Bronchial epithelial cell (primary cell): Measurements from ENCODE around the gene DNAAF8. TPM values are rescaled to one million over a fixed set of nuclear protein-coding genes. Genes with fewer than 3 reads are reported as not detected.

ENCODE experiments used
- DNase-seq: peaks from one replicate; pipeline ENCODE4 v3.0.0-alpha.2; 2010; ENCODE audit warnings: low read depth
- FAIRE-seq: peaks from 2 replicates; lab custom pipeline; 2011; peaks lifted over from hg19 to GRCh38; lab: Jason Lieb, UNC
- H3K27me3 ChIP-seq: 2 replicates; pipeline ENCODE4 v1.5.1; 2011; ENCODE audit warnings: low read length; ENCODE audit not compliant: control insufficient read depth, insufficient read depth
- H3K36me3 ChIP-seq: 2 replicates; pipeline ENCODE4 v1.5.1; 2011; ENCODE audit warnings: low read length; ENCODE audit not compliant: control insufficient read depth, insufficient read depth
- H3K4me3 ChIP-seq: 2 replicates; pipeline ENCODE4 v1.5.1; 2011; ENCODE audit warnings: mild to moderate bottlenecking, low read depth, low read length, control low read depth
- total RNA-seq: library from RNA; depleted of rRNA; stranded (reverse); fragments of >200 nt; gene quantifications from 2 replicates; pipeline ENCODE4 v1.2.1, GENCODE V29; 2014
- TF ChIP-seq, protein P1 (sequence below): IDR thresholded peaks from 2 replicates; pipeline ENCODE4 v1.5.1; 2011; ENCODE audit warnings: mild to moderate bottlenecking, moderate library complexity, low read length, control low read depth, inconsistent platforms; ENCODE audit not compliant: insufficient read depth, severe bottlenecking

DNAAF8 gene
- total RNA-seq, 1 donor from 2014 or later, result under 0.01 TPM

- FAIRE-seq (no peak), DNase-seq (no peak)
- Histone ChIP-seq H3K27me3 (no peaks in the 10 kb centered on the region), H3K4me3 (no peak overlapping the region), H3K36me3 (peaks cover 9% of the 10 kb centered on the region)
- TF ChIP-seq, protein P1, sequence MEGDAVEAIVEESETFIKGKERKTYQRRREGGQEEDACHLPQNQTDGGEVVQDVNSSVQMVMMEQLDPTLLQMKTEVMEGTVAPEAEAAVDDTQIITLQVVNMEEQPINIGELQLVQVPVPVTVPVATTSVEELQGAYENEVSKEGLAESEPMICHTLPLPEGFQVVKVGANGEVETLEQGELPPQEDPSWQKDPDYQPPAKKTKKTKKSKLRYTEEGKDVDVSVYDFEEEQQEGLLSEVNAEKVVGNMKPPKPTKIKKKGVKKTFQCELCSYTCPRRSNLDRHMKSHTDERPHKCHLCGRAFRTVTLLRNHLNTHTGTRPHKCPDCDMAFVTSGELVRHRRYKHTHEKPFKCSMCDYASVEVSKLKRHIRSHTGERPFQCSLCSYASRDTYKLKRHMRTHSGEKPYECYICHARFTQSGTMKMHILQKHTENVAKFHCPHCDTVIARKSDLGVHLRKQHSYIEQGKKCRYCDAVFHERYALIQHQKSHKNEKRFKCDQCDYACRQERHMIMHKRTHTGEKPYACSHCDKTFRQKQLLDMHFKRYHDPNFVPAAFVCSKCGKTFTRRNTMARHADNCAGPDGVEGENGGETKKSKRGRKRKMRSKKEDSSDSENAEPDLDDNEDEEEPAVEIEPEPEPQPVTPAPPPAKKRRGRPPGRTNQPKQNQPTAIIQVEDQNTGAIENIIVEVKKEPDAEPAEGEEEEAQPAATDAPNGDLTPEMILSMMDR, result no peak
Observed at GRCh38 chr16:4792951-4793513, 58.7 kb downstream of the DNAAF8 start.

- H3K4me3 ChIP-seq, result peak within 1 kb of the TSS; percentile 21
Observed at GRCh38 chr16:4795181-4795827, 61.0 kb downstream of the DNAAF8 start, which contains the start of gene SMIM22. Gene SMIM22 (plus strand): TSS chr16:4795369. CDS start chr16:4795735, 366 bp downstream.

GRCh38 chr16:4795828-4796572, 61.7 kb downstream of the DNAAF8 start:
- Histone ChIP-seq H3K4me3 (no peak overlapping the region), H3K27me3 (no peaks in the 10 kb centered on the region), H3K36me3 (peaks cover 10% of the 10 kb centered on the region)
- no peak for DNase-seq
- TF ChIP-seq, protein P1, result no peak
- FAIRE-seq, result no peak

More at GRCh38 chr16:4795181-4795827, 61.0 kb downstream of the DNAAF8 start, which contains the start of gene SMIM22:
- DNase-seq, result no peak
- Histone ChIP-seq H3K27me3 (no peaks in the 10 kb centered on the region), H3K36me3 (peaks cover 10% of the 10 kb centered on the region)
- no peak for FAIRE-seq
- TF ChIP-seq, protein P1, result no peak

- H3K36me3 ChIP-seq, result peaks cover 10% of the 10 kb centered on the region
- TF ChIP-seq, protein P1, result no peak
- no peaks in the 10 kb centered on the region for H3K27me3 ChIP-seq
- H3K4me3 ChIP-seq, result no peak overlapping the region
- FAIRE-seq, result no peak
- DNase-seq, result no peak
Observed at GRCh38 chr16:4796982-4797804, 62.9 kb downstream of the DNAAF8 start.

DNA sequence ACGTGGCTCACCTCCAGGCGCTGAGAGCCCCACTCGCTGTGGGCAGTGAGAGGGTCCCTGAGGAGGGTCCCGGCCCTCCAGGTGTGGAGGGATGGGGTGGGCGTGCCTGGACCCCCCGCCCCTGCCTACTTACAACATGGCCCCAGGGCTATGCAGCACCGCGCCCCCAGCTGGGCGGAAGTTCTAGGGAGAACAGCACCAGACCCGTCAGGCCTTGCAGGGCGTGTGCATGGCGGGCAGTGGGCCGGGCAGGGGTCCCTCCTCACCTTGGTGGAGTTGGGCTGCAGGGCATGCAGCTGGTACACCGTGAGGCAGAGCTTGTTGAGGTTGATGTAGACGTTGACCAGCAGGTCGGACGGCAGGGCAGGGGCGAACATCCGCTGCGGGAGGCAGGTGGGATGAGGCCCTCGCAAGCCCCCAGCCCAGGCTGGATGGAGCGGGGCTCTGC, 63.5 kb downstream of the DNAAF8 start:
- FAIRE-seq, result peak; percentile 28

More for the DNA sequence above, 63.5 kb downstream of the DNAAF8 start:
- Histone ChIP-seq H3K27me3 (no peaks in the 10 kb centered on the region), H3K36me3 (peaks cover 10% of the 10 kb centered on the region), H3K4me3 (no peak overlapping the region)
- no peak for DNase-seq
- TF ChIP-seq, protein P1, result no peak
